HepG2 (cell line): ENCODE measurements around the gene VSIG10L2. TPM values are rescaled to one million over a fixed set of nuclear protein-coding genes. Genes with fewer than 3 reads are reported as not detected.

Experiments used
- DDIT3 ChIP-seq: sonication (generic); formaldehyde crosslinking; IDR thresholded peaks from 2 replicates; pipeline ENCODE4 v1.4.0; 2020; ENCODE audit warnings: mild to moderate bottlenecking, missing genetic modification reagents
- DMTF1 ChIP-seq: sonication (generic); formaldehyde crosslinking; IDR thresholded peaks from 2 replicates; pipeline ENCODE4 v1.4.0; 2020; ENCODE audit warnings: mild to moderate bottlenecking, missing genetic modification reagents
- FOXA1 ChIP-seq, 2 experiments: fragments of 450-650 bp in 1 of 2; sonication (generic) in 1 of 2; formaldehyde crosslinking in 1 of 2; IDR thresholded peaks; 2 replicates each; pipeline versions ENCODE4 v1.4.0 to v1.6.1; 2016 to 2020; ENCODE audit warnings: missing genetic modification reagents in 1 of 2
- HMG20B ChIP-seq: conservative IDR thresholded peaks from 2 replicates; pipeline ENCODE4 v1.6.1; 2016; ENCODE audit warnings: missing genetic modification reagents, missing compliant biosample characterization
- HOXA9 ChIP-seq: sonication (generic); formaldehyde crosslinking; IDR thresholded peaks from 2 replicates; pipeline ENCODE4 v1.8.1; 2022; ENCODE audit warnings: missing genetic modification reagents, mild to moderate bottlenecking, moderate library complexity, borderline replicate concordance
- MAF1 ChIP-seq: sonication (generic); formaldehyde crosslinking; IDR thresholded peaks from 2 replicates; pipeline ENCODE4 v1.5.0; 2020; ENCODE audit warnings: missing genetic modification reagents, borderline replicate concordance
- MIXL1 ChIP-seq: IDR thresholded peaks from 2 replicates; pipeline ENCODE4 v1.6.1; 2016
- MTF2 ChIP-seq: sonication (generic); formaldehyde crosslinking; IDR thresholded peaks from 2 replicates; pipeline ENCODE4 v1.5.0; 2020; ENCODE audit warnings: missing genetic modification reagents, borderline replicate concordance
- MXI1 ChIP-seq: IDR thresholded peaks from 3 replicates; pipeline ENCODE4 v1.6.1; 2012; ENCODE audit warnings: low read depth, low read length, inconsistent platforms, borderline replicate concordance
- PCBP2 ChIP-seq: fragments of 200-400 bp; formaldehyde crosslinking; optimal IDR thresholded peaks from 2 replicates; pipeline ENCODE3; 2018; ENCODE audit warnings: low read length, low read depth; ENCODE audit not compliant: poor library complexity, severe bottlenecking
- RXRB ChIP-seq: IDR thresholded peaks from 2 replicates; pipeline ENCODE4 v1.6.1; 2016; ENCODE audit warnings: borderline replicate concordance, missing genetic modification reagents, missing compliant biosample characterization
- SAP130 ChIP-seq: IDR thresholded peaks from 2 replicates; pipeline ENCODE4 v1.6.1; 2016; ENCODE audit warnings: low read depth
- SRSF1 ChIP-seq: fragments of 200-400 bp; formaldehyde crosslinking; optimal IDR thresholded peaks from 2 replicates; pipeline ENCODE3; 2017; ENCODE audit warnings: mild to moderate bottlenecking, low read depth, low read length, moderate library complexity
- ZBTB34 ChIP-seq: sonication (generic); formaldehyde crosslinking; IDR thresholded peaks from 2 replicates; pipeline ENCODE4 v1.8.0; 2022; ENCODE audit warnings: mild to moderate bottlenecking, missing genetic modification reagents
- ZFP62 ChIP-seq: sonication (generic); formaldehyde crosslinking; IDR thresholded peaks from 2 replicates; pipeline ENCODE4 v1.4.0; 2020; ENCODE audit warnings: missing genetic modification reagents
- ZKSCAN5 ChIP-seq: sonication (generic); formaldehyde crosslinking; IDR thresholded peaks from 2 replicates; pipeline ENCODE4 v1.5.1; 2020; ENCODE audit warnings: mild to moderate bottlenecking, missing genetic modification reagents
- ZNF564 ChIP-seq: sonication (generic); formaldehyde crosslinking; IDR thresholded peaks from 2 replicates; pipeline ENCODE4 v1.8.1; 2023; ENCODE audit warnings: mild to moderate bottlenecking, missing genetic modification reagents
- ZNF607 ChIP-seq: sonication (generic); formaldehyde crosslinking; IDR thresholded peaks from 2 replicates; pipeline ENCODE4 v1.5.1; 2020; ENCODE audit warnings: missing genetic modification reagents, mild to moderate bottlenecking, borderline replicate concordance
- ZNF777 ChIP-seq: sonication (generic); formaldehyde crosslinking; IDR thresholded peaks from 2 replicates; pipeline ENCODE4 v1.4.0; 2020; ENCODE audit warnings: missing genetic modification reagents
- ZNF883 ChIP-seq: sonication (generic); formaldehyde crosslinking; IDR thresholded peaks from 2 replicates; pipeline ENCODE4 v1.5.1; 2020; ENCODE audit warnings: mild to moderate bottlenecking, missing genetic modification reagents; ENCODE audit errors: not compliant biosample characterization
- polyA plus RNA-seq, 8 experiments: library from polyadenylated mRNA; depleted of rRNA in 3 of 8; stranded (reverse) in 7 of 8; unstranded in 1 of 8; fragments of >200 nt; fragmentation: Illumina TruSeq in 4 of 8; extraction: Trizol in 4 of 8; gene quantifications; 2 replicates each; pipeline versions ENCODE4 v1.2.1 to v1.2.3, GENCODE V29; 2011 to 2016; ENCODE audit warnings: low read depth in 4 of 8, missing spikeins in 1 of 8, mixed read lengths in 1 of 8; ENCODE audit not compliant: insufficient read depth in 1 of 8
- total RNA-seq, 5 experiments: library from RNA; depleted of rRNA; stranded (reverse); fragments of >200 nt; fragmentation: Illumina TruSeq; extraction: Trizol; gene quantifications; 2 replicates each; pipeline ENCODE4 v1.2.3, GENCODE V29; 2016; ENCODE audit warnings: low read depth in 1 of 5
- TF ChIP-seq, protein P1 (sequence below), 2 experiments: sonication (generic) in 1 of 2; formaldehyde crosslinking in 1 of 2; IDR thresholded peaks; 2 replicates each; pipeline versions ENCODE4 v1.4.0 to v1.6.1; 2018 to 2020; ENCODE audit warnings: missing genetic modification reagents in 2 of 2, borderline replicate concordance in 1 of 2, low read depth in 1 of 2, mild to moderate bottlenecking in 1 of 2, missing biosample characterization in 1 of 2

The VSIG10L2 gene
- total and polyA plus RNA-seq, 2 of the 13 experiments (the other 11 are each of a cell fraction or from before 2014, with no cell fraction given) = 0.21 TPM; not detected in 1

GRCh38 chr11:125941619-125942611, 3.9 kb upstream of the VSIG10L2 start (continued):
- TF ChIP-seq DMTF1 (CRISPR knock-in tag) (no peak), MIXL1 (CRISPR knock-in tag) (0 out of 2 replicates have a peak, but pooled peaks have one; percentile 16), HOXA9 (no peak), DDIT3 (no peak), ZNF607 (CRISPR knock-in tag) (no peak), SRSF1 (no peak), HMG20B (no peak), MXI1 (no peak; the same call in 2 of the 3 replicates), MTF2 (no peak), FOXA1 (IDR thresholded peaks at IDR 0.05) (no peak), FOXA1 (CRISPR knock-in tag; IDR thresholded peaks at IDR 0.05) (peak; percentile 33), SAP130 (CRISPR knock-in tag) (peak; percentile 47; the same call in 1 of the 2 replicates), ZBTB34 (CRISPR knock-in tag) (no peak), ZKSCAN5 (CRISPR knock-in tag) (no peak), ZNF883 (CRISPR knock-in tag) (no peak), MAF1 (no peak), ZNF777 (CRISPR knock-in tag) (no peak), PCBP2 (no peak), ZFP62 (CRISPR knock-in tag) (no peak), ZNF564 (CRISPR knock-in tag) (no peak), RXRB (CRISPR knock-in tag) (peak; percentile 33; the same call in 1 of the 2 replicates)
- TF ChIP-seq, protein P1, sequence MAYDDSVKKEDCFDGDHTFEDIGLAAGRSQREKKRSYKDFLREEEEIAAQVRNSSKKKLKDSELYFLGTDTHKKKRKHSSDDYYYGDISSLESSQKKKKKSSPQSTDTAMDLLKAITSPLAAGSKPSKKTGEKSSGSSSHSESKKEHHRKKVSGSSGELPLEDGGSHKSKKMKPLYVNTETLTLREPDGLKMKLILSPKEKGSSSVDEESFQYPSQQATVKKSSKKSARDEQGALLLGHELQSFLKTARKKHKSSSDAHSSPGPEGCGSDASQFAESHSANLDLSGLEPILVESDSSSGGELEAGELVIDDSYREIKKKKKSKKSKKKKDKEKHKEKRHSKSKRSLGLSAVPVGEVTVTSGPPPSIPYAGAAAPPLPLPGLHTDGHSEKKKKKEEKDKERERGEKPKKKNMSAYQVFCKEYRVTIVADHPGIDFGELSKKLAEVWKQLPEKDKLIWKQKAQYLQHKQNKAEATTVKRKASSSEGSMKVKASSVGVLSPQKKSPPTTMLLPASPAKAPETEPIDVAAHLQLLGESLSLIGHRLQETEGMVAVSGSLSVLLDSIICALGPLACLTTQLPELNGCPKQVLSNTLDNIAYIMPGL (CRISPR knock-in tag; IDR thresholded peaks at IDR 0.05; ENCODE audit: borderline replicate concordance in 1 of 2, low read depth in 1 of 2) = peak in 1 of 2 experiments; percentile 69; a peak in 2 of 4 replicates
